A549 treated with DMSO at 1 μM for 4 hours (cell line): Measurements from ENCODE around the gene RGS3. TPM values are rescaled to one million over a fixed set of nuclear protein-coding genes. Genes with fewer than 3 reads are reported as not detected.

Experiments used
- total RNA-seq: library from RNA; stranded (reverse); fragments of 200-300 nt; extraction: Qiagen RNA extraction; gene quantifications from 5 replicates; pipeline ENCODE4 v1.2.3, GENCODE V29; 2022; ENCODE audit warnings: low read depth

RGS3 gene
- total RNA-seq, result 24.8 to 30.7 TPM (median 26.6 TPM) in 5 replicates

GRCh38 chr9:113463418-113464285 lies at the start of gene RGS3:
RGS3 (plus strand) TSS chr9:113463727; CDS start chr9:113463803, 76 bp downstream.

Other genes with a start within 250 kb of the RGS3 start
- 15.4 to 19.6 TPM (median 19.4 TPM) in 5 replicates for gene FKBP15, start 242.4 kb upstream of the RGS3 start, total RNA-seq
- 21.4 to 26.1 TPM (median 23.4 TPM) in 5 replicates for gene SLC31A1, start 242.2 kb upstream of the RGS3 start, total RNA-seq
- gene CDC26, start 188.2 kb upstream of the RGS3 start, total RNA-seq, result 47.1 to 55.9 TPM (median 52.7 TPM) in 5 replicates
- gene PRPF4, start 188.1 kb upstream of the RGS3 start, total RNA-seq, result 61.8 to 63.0 TPM (median 62.3 TPM) in 5 replicates
- gene RNF183, start 160.4 kb upstream of the RGS3 start, total RNA-seq, result 0.20 TPM in 1 of 5 replicates, not detected in the others
- gene WDR31, start 123.5 kb upstream of the RGS3 start, total RNA-seq, result 1.0 to 1.5 TPM (median 1.4 TPM) in 5 replicates
- gene BSPRY, start 114.2 kb upstream of the RGS3 start, total RNA-seq, result 0.04 to 0.07 TPM (median 0.05 TPM) in 3 of 5 replicates, not detected in the others
- 22.5 to 27.5 TPM (median 24.0 TPM) in 5 replicates for gene HDHD3, start 86.7 kb upstream of the RGS3 start, total RNA-seq
- 14.7 to 17.7 TPM (median 15.6 TPM) in 5 replicates for gene ALAD, start 62.4 kb upstream of the RGS3 start, total RNA-seq
- gene POLE3, start 53.1 kb upstream of the RGS3 start, total RNA-seq, result 106 to 134 TPM (median 123 TPM) in 5 replicates
- gene C9orf43, start 53.0 kb upstream of the RGS3 start, total RNA-seq, result 0.45 to 1.2 TPM (median 0.54 TPM) in 5 replicates